NK-92 (cell line): ENCODE results near the gene PRKCA.
"Not testable (repeated sequence)": the region's sequence is repeated elsewhere in the genome, so short reads cannot be mapped to it uniquely, and the experiment has no call there.

Source experiments
- DNase-seq: peaks from one replicate; lab custom pipeline; 2025; ENCODE audit not compliant: unreplicated experiment; lab: John Stamatoyannopoulos, UW

The PRKCA gene

DNA sequence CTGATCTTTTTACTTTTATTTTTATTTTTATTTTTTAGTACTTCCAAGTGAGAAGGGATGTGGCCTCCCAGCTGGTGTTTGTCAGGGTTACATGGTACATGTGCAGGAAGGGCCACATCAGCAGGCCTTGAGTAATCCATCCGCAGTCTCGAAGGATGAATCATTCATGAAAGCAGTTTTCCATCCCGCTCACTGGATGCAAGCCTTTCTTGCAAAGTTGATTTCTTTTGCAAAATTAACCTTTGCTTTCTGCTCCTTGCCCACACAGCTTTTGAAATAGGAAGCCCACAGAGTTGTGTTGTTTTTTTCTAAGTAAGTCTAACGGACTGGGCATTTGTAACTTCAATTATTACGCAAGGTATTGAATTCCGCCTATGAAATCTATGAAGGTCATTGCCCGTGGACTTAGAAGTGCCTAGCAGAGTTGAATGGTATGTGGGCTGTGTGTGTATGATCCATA, 157.4 kb downstream of the PRKCA start:
- DNase-seq, result no peak

DNA sequence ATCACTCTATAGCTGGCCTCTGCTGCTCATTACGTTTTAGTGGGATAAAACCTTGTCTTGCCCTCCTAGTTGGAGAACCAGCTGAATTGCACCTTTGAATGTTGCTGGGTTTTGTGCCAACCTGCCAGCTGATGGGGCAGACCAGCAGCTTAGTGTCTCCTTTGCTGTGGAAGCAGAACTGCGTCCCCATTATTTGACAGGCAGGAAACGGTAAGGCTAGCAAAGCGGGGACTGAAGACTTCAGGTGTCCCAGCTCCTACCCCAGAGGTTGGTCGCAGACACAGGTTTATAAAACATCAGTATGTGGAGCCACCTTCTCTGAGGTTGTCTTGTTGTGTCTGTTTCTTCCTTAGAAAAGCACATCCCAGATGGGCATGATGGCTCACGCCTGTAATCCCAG, 158.1 kb downstream of the PRKCA start:
- DNase-seq, result no peak

DNA sequence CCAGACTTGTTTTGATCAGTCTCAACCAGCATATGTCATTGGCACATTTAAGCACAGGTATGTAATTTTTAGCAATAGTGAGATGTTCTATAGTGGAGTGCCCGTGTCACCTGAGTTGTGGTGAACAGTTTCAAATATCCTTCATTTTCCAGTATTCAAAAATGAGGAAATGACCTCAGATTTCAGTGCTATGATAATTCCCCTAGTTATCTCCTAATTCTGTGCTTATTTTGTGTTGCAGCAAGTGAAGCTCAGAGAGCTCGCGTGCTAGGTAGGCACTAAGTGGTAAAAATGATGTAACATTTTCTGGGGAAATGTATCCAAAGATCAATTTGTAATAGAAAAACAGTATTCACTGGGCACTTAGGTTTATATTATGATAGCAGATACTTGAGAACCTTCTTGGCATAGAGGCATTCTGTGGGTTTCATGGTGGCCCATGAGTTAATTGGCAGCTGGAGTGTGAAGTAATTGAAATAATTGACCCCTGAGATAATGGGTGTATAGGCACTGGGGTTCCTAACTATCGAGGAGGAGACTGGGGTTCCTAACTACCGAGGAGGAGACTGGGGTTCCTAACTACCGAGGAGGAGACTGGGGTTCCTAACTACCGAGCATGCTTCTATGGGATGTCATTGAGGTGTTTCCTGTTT, 159.1 kb downstream of the PRKCA start:
- no peak for DNase-seq

DNA sequence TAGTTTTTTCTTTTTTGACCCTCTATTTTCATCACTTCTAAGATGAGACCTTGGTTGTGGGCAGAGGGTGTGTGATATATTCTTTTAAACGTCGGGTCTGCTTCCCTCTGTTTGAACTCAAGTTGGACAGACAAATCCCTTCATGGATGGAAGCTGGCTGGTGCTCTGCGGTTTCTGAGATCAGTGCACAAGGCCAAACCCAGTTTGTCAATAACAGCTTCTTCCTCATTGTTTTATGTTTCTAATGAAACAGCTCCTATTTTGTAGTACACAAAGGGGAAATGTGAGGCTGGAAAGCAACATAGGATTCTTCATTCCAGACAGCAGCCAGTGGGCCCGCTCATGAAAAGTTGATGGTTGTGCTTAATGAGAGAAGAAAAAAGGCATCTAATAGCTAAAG, 159.6 kb downstream of the PRKCA start:
- no peak for DNase-seq

DNA sequence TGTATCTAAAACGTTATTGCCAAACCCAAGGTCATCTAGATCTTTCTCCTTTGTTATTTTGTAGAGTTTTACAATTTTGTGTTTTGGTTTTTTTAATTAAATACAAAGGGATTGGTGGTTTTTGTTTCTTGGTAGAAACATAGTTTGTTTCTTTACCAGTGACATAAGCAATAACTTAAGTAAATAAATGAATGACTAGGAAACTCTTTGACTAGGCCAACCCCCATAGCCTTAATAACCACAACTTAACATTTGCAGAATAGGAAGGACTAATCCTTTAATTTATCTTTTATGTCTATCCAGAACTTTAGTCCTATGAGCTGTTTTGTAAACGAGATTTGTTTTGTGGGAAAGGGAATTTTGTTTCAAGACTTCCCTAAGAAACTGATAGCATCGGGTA, 162.5 kb downstream of the PRKCA start:
- no peak for DNase-seq

DNA sequence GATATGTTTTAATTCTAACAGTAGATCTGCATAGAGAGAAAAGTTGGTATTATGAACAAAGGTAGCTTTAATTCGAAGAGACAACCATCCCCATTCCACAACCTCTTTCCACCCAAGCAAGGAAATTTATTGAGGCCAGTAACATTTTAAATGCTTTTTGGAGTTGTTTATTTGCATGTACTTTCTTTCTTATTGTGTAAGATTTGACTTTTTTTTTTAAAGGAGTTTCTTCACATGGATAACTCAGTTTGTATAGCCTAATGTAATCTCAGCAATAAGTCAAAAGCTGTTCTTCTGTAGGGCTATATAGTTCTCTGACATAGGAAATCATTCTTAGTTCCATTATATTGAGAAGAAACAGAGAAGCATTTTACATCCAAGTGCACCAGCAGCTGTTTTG, 163.3 kb downstream of the PRKCA start:
- no peak for DNase-seq

DNA sequence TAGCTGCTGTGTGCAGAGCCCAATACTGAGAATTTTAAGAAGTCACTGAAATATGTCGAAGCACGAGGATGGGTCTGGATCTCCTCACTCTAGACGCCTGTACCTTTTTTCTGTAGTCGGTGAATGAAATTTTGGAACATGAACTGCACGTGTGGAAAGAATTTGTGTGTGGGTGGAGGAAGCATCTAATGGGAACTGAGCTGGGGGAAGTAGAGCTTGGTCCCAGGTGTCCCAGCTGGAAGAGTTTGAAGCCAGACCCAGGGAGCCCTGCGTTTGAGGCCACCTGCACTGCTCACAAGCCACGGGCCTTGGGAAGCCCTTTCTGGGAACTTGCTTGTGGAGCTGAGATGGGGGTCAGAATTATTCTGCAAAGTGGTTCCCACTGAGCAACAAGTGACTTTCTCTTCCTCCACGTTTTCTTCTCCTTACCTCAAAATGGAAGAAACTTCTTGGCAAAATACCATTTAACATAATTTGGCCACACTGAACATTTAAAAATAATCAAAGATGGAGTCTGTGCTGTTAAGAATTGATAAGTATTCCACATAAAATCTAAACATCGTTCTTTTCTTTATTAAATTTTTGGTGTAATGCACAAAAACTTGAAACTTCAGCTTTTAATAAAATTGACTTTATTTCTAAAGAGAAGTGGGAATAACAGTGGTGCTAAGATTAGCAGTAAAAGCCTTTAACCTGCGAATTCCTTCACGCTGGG, 163.8 kb downstream of the PRKCA start:
- DNase-seq, result no peak

DNA sequence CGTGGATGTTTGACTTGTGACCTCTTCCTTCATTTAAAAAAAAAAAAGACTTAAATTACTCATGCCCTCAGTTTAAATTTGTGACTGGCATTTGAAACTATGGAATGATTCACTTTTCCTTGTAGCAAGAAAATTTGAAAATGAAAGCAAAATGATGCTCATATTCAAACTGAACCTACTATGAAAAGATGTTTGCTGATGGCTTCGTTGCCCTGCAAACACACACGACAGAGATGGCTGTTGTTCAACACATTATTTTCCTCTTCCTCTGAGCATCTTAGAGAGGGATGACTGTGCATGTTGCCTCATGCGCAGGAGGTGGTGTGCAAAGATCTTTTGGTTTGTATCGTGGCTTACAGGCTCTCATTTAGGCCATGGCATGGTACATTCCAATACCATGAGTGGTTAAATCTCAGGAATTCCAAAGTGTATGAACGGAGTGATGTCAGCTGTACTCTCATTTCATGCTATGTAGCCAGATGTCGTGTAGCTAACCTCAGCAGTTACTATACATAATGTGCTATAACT, 164.5 kb downstream of the PRKCA start:
- DNase-seq, result no peak

DNA sequence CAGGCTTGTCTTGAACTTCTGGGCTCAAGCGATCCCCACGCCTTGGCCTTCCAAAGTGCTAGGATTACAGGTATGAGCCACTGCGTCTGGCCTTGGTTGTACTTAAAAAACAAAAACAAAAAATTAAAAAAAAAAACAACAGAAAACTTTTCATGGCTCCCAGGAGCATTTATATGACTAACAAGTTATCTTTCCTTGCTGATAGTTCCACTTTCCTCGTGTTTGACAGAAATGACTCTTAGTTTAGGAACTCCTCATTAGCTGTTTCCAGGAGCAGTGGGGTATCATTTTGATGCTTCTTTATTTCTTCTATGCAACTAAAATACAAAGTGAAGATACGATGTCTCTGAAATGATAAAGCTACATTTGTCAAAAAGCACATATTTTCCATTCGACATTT, 165.4 kb downstream of the PRKCA start:
- no peak for DNase-seq

DNA sequence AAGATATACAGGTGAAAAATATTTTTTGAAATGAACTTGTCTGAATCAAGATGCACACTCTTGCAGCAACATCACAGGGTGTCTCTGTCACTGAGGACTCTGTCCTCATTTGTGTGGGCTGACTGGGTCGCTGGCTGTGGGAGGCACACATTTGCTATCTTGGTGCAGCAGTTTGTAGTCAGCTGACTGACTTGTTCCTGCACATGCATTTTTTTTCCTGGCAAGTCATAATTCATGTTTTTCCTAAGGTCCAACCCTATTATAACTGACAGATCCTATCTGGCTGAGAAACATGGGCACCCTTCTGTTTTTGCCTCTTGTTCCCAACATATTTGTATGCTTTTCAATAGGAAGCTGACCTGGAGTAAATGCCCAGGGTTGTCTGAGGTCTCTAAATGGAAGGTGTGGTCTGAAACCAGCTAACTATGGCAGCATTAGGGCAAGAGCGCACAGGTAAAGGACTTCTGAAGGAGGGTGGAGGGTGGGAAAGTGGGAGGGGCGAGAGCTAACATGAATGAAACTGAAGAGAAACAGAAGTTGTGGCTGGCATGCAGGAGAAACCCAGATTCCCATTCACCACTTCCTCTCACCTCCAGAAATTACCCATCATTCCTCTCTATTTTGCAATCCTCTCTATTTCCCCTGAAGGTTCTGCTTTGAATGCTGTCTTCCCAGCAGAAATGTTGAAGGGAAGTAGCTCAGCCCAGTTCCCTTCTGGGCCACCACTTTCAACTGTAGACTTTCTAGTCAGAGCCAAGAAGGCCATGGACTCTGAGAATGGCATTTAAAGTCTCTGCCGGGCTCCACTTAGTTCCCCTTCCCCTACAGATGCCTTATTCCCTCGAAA, 166.1 kb downstream of the PRKCA start:
- DNase-seq, result no peak

DNA sequence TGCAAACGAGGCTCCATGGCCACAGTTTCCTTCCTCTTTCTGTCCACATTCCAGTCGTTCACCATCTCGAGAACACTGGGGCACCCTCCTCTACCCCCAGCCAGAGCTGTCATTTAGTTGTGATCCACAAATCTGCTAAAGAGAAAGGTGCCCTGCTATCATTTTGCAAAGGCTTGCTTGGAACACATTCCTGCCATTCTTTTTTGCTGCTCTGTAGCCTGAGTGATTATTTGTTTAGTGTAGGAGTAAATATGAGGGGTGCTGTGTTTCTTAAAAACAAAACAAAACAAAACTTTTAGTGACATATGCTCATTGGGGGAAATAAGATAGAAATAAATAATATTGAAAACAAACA, 166.7 kb downstream of the PRKCA start:
- DNase-seq, result no peak

DNA sequence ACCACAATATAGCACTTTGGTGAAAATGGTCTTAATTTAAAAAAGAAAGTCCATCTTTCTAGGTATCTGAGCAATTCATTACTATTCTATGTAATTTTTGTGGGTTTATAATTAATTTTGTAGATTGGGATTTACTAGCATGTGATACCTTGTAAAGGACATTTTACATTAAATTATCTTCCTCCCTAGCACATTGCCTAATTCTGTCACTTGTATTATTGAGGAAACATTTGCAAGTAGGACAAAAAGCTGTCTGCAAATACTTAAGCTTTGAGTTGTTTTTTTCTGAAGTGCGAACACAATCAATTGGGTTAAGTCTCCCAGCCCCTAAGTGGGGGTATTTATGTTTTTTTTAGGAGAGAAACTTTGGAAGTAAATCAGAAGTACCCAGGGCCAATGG, 167.0 kb downstream of the PRKCA start:
- DNase-seq, result no peak

DNA sequence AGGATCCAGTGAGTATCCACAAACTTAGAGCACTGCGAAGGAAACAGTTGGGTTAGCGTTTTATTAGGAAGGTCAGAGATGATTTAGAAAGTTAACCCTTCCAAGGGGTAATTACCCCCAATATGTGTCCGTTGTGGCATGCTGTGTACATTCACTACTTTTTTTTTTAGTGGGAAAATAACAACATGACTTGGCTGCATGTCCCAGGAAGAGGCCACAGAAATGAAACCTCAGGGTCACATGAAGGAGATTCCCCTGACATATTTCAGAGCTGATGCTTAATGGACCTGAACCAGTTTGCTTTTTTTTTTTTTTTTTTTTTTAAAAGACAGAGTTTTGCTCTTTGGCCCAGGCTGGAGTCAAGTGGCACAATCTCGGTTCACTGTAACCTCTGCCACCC, 167.5 kb downstream of the PRKCA start:
- no peak for DNase-seq

DNA sequence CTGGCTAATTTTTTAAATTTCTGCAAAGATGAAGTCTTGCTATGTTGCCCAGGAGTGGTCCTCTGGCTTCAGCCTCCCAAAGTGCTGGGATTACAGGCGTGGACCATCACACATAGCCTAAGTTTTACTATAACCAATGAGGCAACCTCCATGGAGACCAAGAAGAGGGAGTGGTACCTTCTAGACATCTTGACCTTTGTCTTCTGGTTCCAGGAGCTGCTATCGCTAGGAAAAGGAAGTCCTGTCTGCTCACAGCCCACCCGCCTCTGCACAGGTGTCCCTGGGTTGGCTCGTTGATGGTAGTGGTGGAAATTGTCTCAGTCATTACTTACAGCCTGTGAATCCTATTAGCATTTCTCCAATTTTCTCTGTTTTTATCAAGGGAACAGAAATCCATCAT, 169.7 kb downstream of the PRKCA start:
- DNase-seq, result no peak

DNA sequence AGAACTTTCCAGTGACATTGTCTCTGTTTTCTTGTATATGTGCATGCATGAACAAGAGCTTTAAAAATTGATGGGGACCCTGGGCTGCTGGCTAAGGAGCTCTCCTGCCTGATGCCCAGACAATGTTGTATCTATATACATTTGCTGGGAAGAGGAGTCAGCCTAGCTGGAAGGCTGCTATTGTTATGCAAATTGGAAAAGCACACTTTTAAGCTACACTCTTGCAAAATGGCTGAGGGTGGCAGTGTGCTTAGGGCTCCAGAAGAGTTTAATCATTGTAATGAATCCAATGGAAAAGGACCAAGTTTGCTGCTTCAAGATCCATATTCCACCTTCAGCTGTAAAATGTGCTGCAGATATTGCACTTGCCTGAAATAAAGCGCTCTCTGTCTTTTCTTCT, 171.8 kb downstream of the PRKCA start:
- no peak for DNase-seq

DNA sequence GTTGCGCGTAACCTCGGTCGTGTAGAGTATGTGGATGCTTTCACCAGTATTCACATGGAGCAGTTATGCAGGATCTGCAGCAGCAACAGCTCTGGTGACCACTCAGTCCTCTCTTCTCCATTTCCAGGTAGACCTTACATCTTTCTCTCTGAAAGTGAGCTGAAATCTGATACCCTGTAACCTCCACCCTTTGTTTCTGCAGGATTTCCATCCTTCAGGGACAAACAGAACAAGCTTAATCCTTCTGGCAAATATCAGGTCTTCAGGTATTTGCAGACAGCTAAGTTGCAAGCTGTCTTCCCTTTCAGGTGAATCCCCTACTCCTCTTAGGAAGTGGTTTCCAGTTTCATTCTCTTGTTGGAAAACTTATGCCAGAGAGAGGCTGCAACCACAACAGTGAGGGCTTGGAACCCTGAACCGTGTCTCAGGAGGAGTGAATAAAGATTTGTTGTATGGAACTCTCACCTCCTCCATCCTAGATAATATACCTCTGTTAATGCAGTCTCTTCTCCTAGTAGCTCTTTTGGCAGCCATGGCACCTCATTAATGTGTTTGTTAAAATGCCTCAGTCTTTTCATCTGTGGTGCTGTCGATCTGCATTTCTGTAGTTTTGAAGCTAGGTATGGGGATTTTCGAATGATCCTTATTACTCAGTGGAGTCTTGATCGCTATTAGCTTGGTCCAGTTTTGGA, 172.5 kb downstream of the PRKCA start:
- DNase-seq, result no peak

DNA sequence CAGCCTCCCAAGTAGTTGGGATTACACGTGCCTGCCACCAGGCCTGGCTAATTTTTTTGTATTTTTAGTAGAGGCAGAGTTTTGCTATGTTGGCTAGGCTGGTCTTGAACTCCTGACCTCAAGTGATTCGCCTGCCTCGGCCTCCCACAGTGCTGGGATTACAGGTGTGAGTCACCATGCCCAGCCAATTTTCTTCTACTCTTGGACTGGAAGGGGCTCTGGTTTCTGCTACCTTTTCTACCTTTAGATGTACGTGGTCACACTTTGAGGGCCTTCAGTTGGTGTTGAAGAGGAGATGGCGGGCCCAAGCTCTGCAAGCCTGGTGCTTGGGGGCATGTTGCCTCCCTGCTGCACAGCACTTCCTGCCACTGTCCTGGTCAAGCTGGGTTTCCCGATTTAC, 173.6 kb downstream of the PRKCA start:
- no peak for DNase-seq

DNA sequence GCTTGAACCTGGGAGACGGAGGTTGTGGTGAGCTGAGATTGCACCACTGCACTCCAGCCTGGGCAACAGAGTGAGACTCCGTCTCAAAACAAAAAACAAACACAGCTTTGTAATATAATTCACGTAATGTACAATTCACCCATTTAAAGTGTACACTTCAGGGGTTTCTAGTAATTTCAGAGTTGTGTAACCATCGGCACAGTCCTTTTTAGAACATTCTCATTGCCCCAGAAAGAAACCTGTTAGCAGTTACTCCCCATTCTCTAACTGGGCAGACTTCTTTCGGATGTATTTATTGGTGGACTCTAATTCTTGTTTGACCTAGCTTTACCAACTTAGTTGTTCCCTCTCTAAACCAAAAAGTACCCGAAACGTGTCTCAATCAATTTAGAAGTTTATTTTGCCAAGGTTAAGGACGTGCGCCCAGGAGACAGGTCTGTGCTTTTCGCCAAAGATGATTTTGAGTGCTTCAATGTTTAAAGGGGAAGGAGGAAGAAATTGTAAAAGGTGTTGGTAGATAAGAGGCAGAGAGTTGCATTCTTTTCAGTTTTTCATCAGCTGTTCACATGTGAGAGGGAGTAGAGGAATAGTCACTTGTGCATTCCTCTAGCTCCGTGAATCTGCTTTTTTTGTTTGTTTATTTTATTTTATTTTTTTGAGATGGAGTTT, 175.3 kb downstream of the PRKCA start:
- no peak for DNase-seq

DNA sequence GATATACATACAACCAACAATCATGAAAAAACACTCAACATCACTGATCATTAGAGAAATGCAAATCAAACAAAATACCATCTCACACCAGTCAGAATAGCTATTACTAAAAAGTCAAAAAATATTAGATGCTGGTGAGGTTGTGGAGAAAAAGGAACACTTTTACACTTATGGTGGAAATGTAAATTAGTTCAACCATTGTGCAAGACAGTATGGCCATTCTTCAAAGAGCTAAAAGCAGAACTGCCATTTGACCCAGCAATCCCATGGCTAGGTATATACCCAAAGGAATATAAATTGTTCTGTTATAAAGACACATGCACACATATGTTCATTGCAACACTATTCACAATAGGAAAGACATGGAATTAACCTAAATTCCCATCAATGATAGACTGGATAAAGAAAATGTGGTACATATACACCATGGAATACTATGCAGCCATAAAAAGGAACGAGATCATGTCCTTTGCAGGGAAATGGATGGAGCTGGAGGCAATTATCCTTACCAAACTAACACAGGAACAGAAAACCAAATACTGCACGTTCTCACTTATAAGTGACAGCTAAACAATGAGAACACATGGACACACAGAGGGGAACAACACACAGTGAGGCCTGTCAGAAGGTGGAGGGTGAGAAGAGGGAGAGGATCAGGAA, 176.9 kb downstream of the PRKCA start:
- DNase-seq, result not testable (repeated sequence)

DNA sequence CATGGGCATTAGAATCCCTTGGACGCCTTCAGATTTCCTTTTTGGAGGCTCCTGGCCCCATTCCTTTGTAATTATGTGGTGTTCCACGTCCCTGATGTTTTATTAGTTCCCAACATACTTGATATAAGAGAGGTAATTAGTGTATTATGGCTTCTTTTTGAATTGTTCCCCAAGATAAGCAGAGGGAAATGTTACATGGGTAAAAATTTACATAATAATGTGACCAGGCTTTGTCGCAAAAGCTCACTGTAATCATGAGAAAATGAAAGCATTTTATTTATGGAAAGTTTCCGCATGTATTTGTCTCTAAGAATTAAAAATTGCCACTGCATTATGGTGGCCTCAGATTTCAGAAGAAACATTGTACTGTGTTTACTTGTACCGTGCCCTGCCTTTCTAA, 177.8 kb downstream of the PRKCA start:
- DNase-seq, result no peak
